GM23338 (cell line): ENCODE results near the gene ADGRD1. TPM values are rescaled to one million over a fixed set of nuclear protein-coding genes. Genes with fewer than 3 reads are reported as not detected.

Source experiments
- ATAC-seq: fragments of 200-7000 bp; cut with Tn5 transposase; 3 replicates; pipeline ENCODE4 v1.9.1; 2020
- DNase-seq: peaks from one replicate; pipeline ENCODE4 v3.0.0-alpha.2; 2015; ENCODE audit warnings: low spot score
- H2AFZ ChIP-seq: fragments of 200-600 bp; sonication (generic); 2 replicates; pipeline ENCODE4 v1.8.0; 2016; ENCODE audit warnings: antibody characterized with exemption, mild to moderate bottlenecking, moderate library complexity
- H3F3A ChIP-seq: fragments of 200-600 bp; sonication (generic); replicated peaks from 2 replicates; pipeline ENCODE4 v1.8.0; 2017; ENCODE audit warnings: antibody characterized with exemption, mixed run types, low read depth
- H3K27ac ChIP-seq: fragments of 200-600 bp; sonication (generic); 2 replicates; pipeline ENCODE4 v1.6.1; 2016; ENCODE audit warnings: low read depth
- H3K27me3 ChIP-seq: fragments of 200-600 bp; sonication (generic); 2 replicates; pipeline ENCODE4 v1.8.0; 2016; ENCODE audit warnings: mild to moderate bottlenecking, mixed run types, moderate library complexity; ENCODE audit not compliant: insufficient read depth
- H3K36me3 ChIP-seq: fragments of 200-600 bp; sonication (generic); 2 replicates; pipeline ENCODE4 v1.8.0; 2016; ENCODE audit warnings: mild to moderate bottlenecking; ENCODE audit not compliant: insufficient read depth
- H3K4me1 ChIP-seq: fragments of 200-600 bp; sonication (generic); 2 replicates; pipeline ENCODE4 v1.8.0; 2016; ENCODE audit warnings: mild to moderate bottlenecking, moderate library complexity; ENCODE audit not compliant: insufficient read depth
- H3K4me2 ChIP-seq: fragments of 200-600 bp; sonication (generic); 2 replicates; pipeline ENCODE4 v1.7.1; 2017; ENCODE audit warnings: mixed run types
- H3K4me3 ChIP-seq: fragments of 200-600 bp; sonication (generic); 2 replicates; pipeline ENCODE4 v1.6.1; 2016; ENCODE audit warnings: mixed run types
- H3K79me2 ChIP-seq: fragments of 200-600 bp; sonication (generic); replicated peaks from 2 replicates; pipeline ENCODE4 v1.8.0; 2017; ENCODE audit warnings: mild to moderate bottlenecking; ENCODE audit not compliant: insufficient read depth
- H3K9me2 ChIP-seq: fragments of 200-600 bp; sonication (generic); 2 replicates; pipeline ENCODE4 v1.8.0; 2017; ENCODE audit not compliant: insufficient read depth
- H4K20me1 ChIP-seq: fragments of 200-600 bp; sonication (generic); replicated peaks from 2 replicates; pipeline ENCODE4 v1.8.0; 2017; ENCODE audit warnings: mild to moderate bottlenecking; ENCODE audit not compliant: insufficient read depth
- H3K27ac Mint-ChIP-seq: 2 replicates; pipeline ENCODE4 v1.8.0; 2020; ENCODE audit warnings: inconsistent platforms, mild to moderate bottlenecking, moderate library complexity, mixed read lengths
- H3K27me3 Mint-ChIP-seq: 3 replicates; pipeline ENCODE4 v1.8.0; 2022; ENCODE audit warnings: low read depth, mild to moderate bottlenecking, moderate library complexity, mixed read lengths, inconsistent platforms; ENCODE audit not compliant: insufficient read depth, poor library complexity
- H3K36me3 Mint-ChIP-seq: 3 replicates; pipeline ENCODE4 v1.8.0; 2021; ENCODE audit warnings: low read depth, mild to moderate bottlenecking, inconsistent platforms, moderate library complexity, mixed read lengths
- H3K4me1 Mint-ChIP-seq: 3 replicates; pipeline ENCODE4 v1.8.0; 2020; ENCODE audit warnings: mild to moderate bottlenecking, inconsistent platforms, mixed read lengths
- H3K4me3 Mint-ChIP-seq: 3 replicates; pipeline ENCODE4 v1.8.0; 2021; ENCODE audit warnings: moderate library complexity, mild to moderate bottlenecking, inconsistent platforms, mixed read lengths
- H3K9me3 Mint-ChIP-seq: 3 replicates; pipeline ENCODE4 v1.8.0; 2020; ENCODE audit warnings: moderate library complexity, mild to moderate bottlenecking, inconsistent platforms, mixed read lengths
- EZH2 ChIP-seq: fragments of 200-600 bp; sonication (generic); IDR thresholded peaks from one replicate; pipeline ENCODE4 v1.8.0; 2017; ENCODE audit warnings: antibody characterized with exemption, mild to moderate bottlenecking, low read depth; ENCODE audit not compliant: unreplicated experiment
- EZH2phosphoT487 ChIP-seq: fragments of 200-600 bp; sonication (generic); IDR thresholded peaks from one replicate; pipeline ENCODE4 v1.8.1; 2018; ENCODE audit warnings: antibody characterized with exemption; ENCODE audit not compliant: unreplicated experiment
- JUNB ChIP-seq: IDR thresholded peaks from one replicate; pipeline ENCODE4 v1.6.1; 2016; ENCODE audit warnings: antibody characterized with exemption; ENCODE audit not compliant: unreplicated experiment
- STAT1 ChIP-seq: IDR thresholded peaks from one replicate; pipeline ENCODE4 v1.6.1; 2016; ENCODE audit warnings: antibody characterized with exemption; ENCODE audit not compliant: unreplicated experiment
- ZNF331 ChIP-seq: fragments of 250-450 bp; sonication (Bioruptor Pico); IDR thresholded peaks from 2 replicates; pipeline ENCODE4 v1.5.0; 2020; ENCODE audit warnings: low read depth, mild to moderate bottlenecking, moderate library complexity
- polyA plus RNA-seq: library from polyadenylated mRNA; unstranded; fragments of >200 nt; fragmentation: Nextera tagmentation; extraction: Ambion mirVana; gene quantifications from 2 replicates; pipeline ENCODE4 v1.2.1, GENCODE V29; 2016
- total RNA-seq: library from RNA; depleted of rRNA; stranded (reverse); fragments of >200 nt; shearing (Covaris generic); gene quantifications from 2 replicates; pipeline ENCODE4 v1.2.3, GENCODE V29; 2014
- TF ChIP-seq, protein P1 (sequence below), 2 experiments: fragments of 200-600 bp in 1 of 2; sonication (generic) in 1 of 2; conservative IDR thresholded peaks; 2 replicates each; pipeline versions ENCODE4 v1.5.1 to v1.6.1; 2016 to 2017; ENCODE audit warnings: antibody characterized with exemption in 2 of 2, low read depth in 2 of 2, mild to moderate bottlenecking in 2 of 2, moderate library complexity in 1 of 2
- TF ChIP-seq, protein P2 (sequence below): fragments of 250-450 bp; sonication (Bioruptor Pico); IDR thresholded peaks from 2 replicates; pipeline ENCODE4 v1.5.0; 2020; ENCODE audit warnings: mild to moderate bottlenecking, moderate library complexity

ADGRD1 gene
- total and polyA plus RNA-seq, 2 experiments from 2014 or later = 1.4 TPM; not detected in 1

DNA sequence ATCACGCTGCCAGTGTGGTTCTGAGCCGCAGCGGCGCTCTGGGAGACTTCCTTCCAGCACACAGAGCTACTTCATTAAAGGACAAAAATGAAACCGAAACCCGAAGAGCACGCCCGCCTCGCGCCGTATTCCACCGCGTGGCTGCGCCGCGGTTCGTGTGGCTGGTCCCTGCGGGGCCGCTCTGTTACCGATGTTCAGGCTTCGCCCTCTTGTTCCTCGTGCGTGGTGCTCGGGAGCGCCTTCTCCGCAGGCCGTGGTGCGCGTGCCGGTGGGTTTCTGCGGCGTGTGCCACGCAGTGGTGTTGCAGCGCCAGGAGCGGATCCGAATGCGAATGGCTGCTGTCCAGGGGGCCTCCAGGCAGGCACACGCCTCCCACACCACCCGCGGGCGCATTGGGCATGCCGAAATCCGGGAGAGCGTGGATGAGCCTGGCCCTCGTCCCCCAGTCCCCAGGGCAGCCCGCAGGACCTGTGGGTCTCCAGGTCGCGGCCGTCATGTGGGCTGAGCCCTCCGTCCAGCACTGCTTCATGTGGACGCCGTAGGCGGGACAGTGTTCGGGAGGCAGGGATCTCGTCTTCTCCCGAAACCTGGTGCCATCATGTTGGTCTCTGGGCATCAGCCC is 91.2 kb downstream of the ADGRD1 start:
- no peak overlapping the region for H3K27ac ChIP-seq
- Mint-ChIP-seq H3K4me3 (no peak overlapping the region), H3K4me1 (no peaks in the 10 kb centered on the region; the same call in 2 of the 3 replicates), H3K36me3 (no peaks in the 10 kb centered on the region), H3K9me3 (peaks cover 5% of the 10 kb centered on the region; the same call in 2 of the 3 replicates), H3K27me3 (peaks cover 8% of the 10 kb centered on the region), H3K27ac (no peak overlapping the region)
- no peaks in the 10 kb centered on the region for H3K79me2 ChIP-seq
- no peak for DNase-seq
- TF ChIP-seq, protein P1, sequence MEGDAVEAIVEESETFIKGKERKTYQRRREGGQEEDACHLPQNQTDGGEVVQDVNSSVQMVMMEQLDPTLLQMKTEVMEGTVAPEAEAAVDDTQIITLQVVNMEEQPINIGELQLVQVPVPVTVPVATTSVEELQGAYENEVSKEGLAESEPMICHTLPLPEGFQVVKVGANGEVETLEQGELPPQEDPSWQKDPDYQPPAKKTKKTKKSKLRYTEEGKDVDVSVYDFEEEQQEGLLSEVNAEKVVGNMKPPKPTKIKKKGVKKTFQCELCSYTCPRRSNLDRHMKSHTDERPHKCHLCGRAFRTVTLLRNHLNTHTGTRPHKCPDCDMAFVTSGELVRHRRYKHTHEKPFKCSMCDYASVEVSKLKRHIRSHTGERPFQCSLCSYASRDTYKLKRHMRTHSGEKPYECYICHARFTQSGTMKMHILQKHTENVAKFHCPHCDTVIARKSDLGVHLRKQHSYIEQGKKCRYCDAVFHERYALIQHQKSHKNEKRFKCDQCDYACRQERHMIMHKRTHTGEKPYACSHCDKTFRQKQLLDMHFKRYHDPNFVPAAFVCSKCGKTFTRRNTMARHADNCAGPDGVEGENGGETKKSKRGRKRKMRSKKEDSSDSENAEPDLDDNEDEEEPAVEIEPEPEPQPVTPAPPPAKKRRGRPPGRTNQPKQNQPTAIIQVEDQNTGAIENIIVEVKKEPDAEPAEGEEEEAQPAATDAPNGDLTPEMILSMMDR (conservative IDR thresholded peaks at IDR 0.05; ENCODE audit: low read depth in 2 of 2) = no peak
- no peak for TF ChIP-seq EZH2
- TF ChIP-seq EZH2phosphoT487 = no peak
- no peak for TF ChIP-seq STAT1
- no peak for TF ChIP-seq JUNB
- TF ChIP-seq, protein P2, sequence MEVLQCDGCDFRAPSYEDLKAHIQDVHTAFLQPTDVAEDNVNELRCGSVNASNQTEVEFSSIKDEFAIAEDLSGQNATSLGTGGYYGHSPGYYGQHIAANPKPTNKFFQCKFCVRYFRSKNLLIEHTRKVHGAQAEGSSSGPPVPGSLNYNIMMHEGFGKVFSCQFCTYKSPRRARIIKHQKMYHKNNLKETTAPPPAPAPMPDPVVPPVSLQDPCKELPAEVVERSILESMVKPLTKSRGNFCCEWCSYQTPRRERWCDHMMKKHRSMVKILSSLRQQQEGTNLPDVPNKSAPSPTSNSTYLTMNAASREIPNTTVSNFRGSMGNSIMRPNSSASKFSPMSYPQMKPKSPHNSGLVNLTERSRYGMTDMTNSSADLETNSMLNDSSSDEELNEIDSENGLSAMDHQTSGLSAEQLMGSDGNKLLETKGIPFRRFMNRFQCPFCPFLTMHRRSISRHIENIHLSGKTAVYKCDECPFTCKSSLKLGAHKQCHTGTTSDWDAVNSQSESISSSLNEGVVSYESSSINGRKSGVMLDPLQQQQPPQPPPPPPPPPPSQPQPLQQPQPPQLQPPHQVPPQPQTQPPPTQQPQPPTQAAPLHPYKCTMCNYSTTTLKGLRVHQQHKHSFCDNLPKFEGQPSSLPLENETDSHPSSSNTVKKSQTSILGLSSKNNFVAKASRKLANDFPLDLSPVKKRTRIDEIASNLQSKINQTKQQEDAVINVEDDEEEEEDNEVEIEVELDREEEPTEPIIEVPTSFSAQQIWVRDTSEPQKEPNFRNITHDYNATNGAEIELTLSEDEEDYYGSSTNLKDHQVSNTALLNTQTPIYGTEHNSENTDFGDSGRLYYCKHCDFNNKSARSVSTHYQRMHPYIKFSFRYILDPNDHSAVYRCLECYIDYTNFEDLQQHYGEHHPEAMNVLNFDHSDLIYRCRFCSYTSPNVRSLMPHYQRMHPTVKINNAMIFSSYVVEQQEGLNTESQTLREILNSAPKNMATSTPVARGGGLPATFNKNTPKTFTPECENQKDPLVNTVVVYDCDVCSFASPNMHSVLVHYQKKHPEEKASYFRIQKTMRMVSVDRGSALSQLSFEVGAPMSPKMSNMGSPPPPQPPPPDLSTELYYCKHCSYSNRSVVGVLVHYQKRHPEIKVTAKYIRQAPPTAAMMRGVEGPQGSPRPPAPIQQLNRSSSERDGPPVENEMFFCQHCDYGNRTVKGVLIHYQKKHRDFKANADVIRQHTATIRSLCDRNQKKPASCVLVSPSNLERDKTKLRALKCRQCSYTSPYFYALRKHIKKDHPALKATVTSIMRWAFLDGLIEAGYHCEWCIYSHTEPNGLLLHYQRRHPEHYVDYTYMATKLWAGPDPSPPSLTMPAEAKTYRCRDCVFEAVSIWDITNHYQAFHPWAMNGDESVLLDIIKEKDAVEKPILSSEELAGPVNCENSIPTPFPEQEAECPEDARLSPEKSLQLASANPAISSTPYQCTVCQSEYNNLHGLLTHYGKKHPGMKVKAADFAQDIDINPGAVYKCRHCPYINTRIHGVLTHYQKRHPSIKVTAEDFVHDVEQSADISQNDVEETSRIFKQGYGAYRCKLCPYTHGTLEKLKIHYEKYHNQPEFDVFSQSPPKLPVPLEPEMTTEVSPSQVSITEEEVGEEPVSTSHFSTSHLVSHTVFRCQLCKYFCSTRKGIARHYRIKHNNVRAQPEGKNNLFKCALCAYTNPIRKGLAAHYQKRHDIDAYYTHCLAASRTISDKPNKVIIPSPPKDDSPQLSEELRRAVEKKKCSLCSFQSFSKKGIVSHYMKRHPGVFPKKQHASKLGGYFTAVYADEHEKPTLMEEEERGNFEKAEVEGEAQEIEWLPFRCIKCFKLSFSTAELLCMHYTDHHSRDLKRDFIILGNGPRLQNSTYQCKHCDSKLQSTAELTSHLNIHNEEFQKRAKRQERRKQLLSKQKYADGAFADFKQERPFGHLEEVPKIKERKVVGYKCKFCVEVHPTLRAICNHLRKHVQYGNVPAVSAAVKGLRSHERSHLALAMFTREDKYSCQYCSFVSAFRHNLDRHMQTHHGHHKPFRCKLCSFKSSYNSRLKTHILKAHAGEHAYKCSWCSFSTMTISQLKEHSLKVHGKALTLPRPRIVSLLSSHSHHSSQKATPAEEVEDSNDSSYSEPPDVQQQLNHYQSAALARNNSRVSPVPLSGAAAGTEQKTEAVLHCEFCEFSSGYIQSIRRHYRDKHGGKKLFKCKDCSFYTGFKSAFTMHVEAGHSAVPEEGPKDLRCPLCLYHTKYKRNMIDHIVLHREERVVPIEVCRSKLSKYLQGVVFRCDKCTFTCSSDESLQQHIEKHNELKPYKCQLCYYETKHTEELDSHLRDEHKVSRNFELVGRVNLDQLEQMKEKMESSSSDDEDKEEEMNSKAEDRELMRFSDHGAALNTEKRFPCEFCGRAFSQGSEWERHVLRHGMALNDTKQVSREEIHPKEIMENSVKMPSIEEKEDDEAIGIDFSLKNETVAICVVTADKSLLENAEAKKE = no peak
- no peak for TF ChIP-seq ZNF331 (CRISPR knock-in tag)
- H4K20me1 ChIP-seq = no peaks in the 10 kb centered on the region
- no peaks in the 10 kb centered on the region for H3K36me3 ChIP-seq
- H3K9me2 ChIP-seq = no peaks in the 10 kb centered on the region
- H3K4me1 ChIP-seq = no peaks in the 10 kb centered on the region
- no peaks in the 10 kb centered on the region for H3K27me3 ChIP-seq
- H3F3A ChIP-seq = no peaks in the 10 kb centered on the region
- H2AFZ ChIP-seq = peak overlapping the region; percentile 32; the same call in 1 of the 2 replicates
- no peak for ATAC-seq
- H3K4me2 ChIP-seq = no peak overlapping the region
- no peak overlapping the region for H3K4me3 ChIP-seq
